ENCODE measurements around the gene RPH3AL.

GRCh38 chr17:306116-306515, 46.5 kb downstream of the RPH3AL start:
- TF ChIP-seq POLR2A (IDR thresholded peaks at IDR 0.05) (no peak), CTCF (IDR thresholded peaks at IDR 0.05) (no peak), POLR2AphosphoS5 (IDR thresholded peaks at IDR 0.05) (no peak)

Data from prostate gland (tissue), 2 donors.